ENCODE data around the gene CELF2. TPM values are rescaled to one million over a fixed set of nuclear protein-coding genes. Genes with fewer than 3 reads are reported as not detected.

CELF2 gene
- total RNA-seq, 1 donor from 2014 or later: 110 TPM

- no peak for DNase-seq (ENCODE audit: low spot score)
- H3K4me3 Mint-ChIP-seq: no peak overlapping the region
- H3K27ac Mint-ChIP-seq: peak overlapping the region; percentile 78
- no peaks in the 10 kb centered on the region for H3K9me3 Mint-ChIP-seq
- peaks cover 60% of the 10 kb centered on the region for H3K4me1 Mint-ChIP-seq (ENCODE audit: low read depth)
- no peaks in the 10 kb centered on the region for H3K27me3 Mint-ChIP-seq (ENCODE audit: insufficient read depth)
- intact Hi-C loops (cut with micrococcal nuclease): no loop called here
- peaks cover 80% of the 10 kb centered on the region for H3K36me3 Mint-ChIP-seq (ENCODE audit: low read depth)
These were observed 300.4 kb downstream of the CELF2 start for GRCh38 chr10:11317936-11318670.

GRCh38 chr10:11318826-11319598 is 301.3 kb downstream of the CELF2 start:
- Mint-ChIP-seq H3K9me3 (no peaks in the 10 kb centered on the region), H3K27ac (peak overlapping the region; percentile 91), H3K4me1 (ENCODE audit: low read depth) (peaks cover 60% of the 10 kb centered on the region), H3K4me3 (no peak overlapping the region), H3K36me3 (ENCODE audit: low read depth) (peaks cover 81% of the 10 kb centered on the region), H3K27me3 (ENCODE audit: insufficient read depth) (no peaks in the 10 kb centered on the region)
- intact Hi-C loops (cut with micrococcal nuclease): no loop called here
- DNase-seq (ENCODE audit: low spot score): no peak

GRCh38 chr10:11319990-11320602 is 302.4 kb downstream of the CELF2 start:
- intact Hi-C loops (cut with micrococcal nuclease): no loop called here
- H3K27ac Mint-ChIP-seq: peak overlapping the region; percentile 91
- peaks cover 83% of the 10 kb centered on the region for H3K36me3 Mint-ChIP-seq (ENCODE audit: low read depth)
- no peaks in the 10 kb centered on the region for H3K9me3 Mint-ChIP-seq
- H3K4me3 Mint-ChIP-seq: no peak overlapping the region
- no peaks in the 10 kb centered on the region for H3K27me3 Mint-ChIP-seq (ENCODE audit: insufficient read depth)
- DNase-seq (ENCODE audit: low spot score): no peak
- H3K4me1 Mint-ChIP-seq (ENCODE audit: low read depth): peaks cover 60% of the 10 kb centered on the region

- no peaks in the 10 kb centered on the region for H3K9me3 Mint-ChIP-seq
- no peak overlapping the region for H3K4me3 Mint-ChIP-seq
- DNase-seq (ENCODE audit: low spot score): no peak
- H3K4me1 Mint-ChIP-seq (ENCODE audit: low read depth): peaks cover 56% of the 10 kb centered on the region
- no peaks in the 10 kb centered on the region for H3K27me3 Mint-ChIP-seq (ENCODE audit: insufficient read depth)
- peaks cover 86% of the 10 kb centered on the region for H3K36me3 Mint-ChIP-seq (ENCODE audit: low read depth)
- H3K27ac Mint-ChIP-seq: peak overlapping the region; percentile 91
- intact Hi-C loops (cut with micrococcal nuclease): no loop called here
These were observed 303.3 kb downstream of the CELF2 start for GRCh38 chr10:11320809-11321520.

- Mint-ChIP-seq H3K36me3 (ENCODE audit: low read depth) (peaks cover 82% of the 10 kb centered on the region), H3K9me3 (no peaks in the 10 kb centered on the region), H3K27me3 (ENCODE audit: insufficient read depth) (no peaks in the 10 kb centered on the region), H3K4me1 (ENCODE audit: low read depth) (peaks cover 41% of the 10 kb centered on the region), H3K27ac (no peak overlapping the region), H3K4me3 (no peak overlapping the region)
- intact Hi-C loops (cut with micrococcal nuclease): no loop called here
- DNase-seq (ENCODE audit: low spot score): no peak
These were observed 305.0 kb downstream of the CELF2 start for GRCh38 chr10:11322698-11323097.

- no peak for DNase-seq (ENCODE audit: low spot score)
- Mint-ChIP-seq H3K27me3 (ENCODE audit: insufficient read depth) (no peaks in the 10 kb centered on the region), H3K27ac (no peak overlapping the region), H3K4me3 (no peak overlapping the region), H3K9me3 (no peaks in the 10 kb centered on the region), H3K4me1 (ENCODE audit: low read depth) (peaks cover 23% of the 10 kb centered on the region), H3K36me3 (ENCODE audit: low read depth) (peaks cover 74% of the 10 kb centered on the region)
- intact Hi-C loops (cut with micrococcal nuclease): loop anchor here (5.0 kb wide), 1 partner anchor 147 kb away; no protein-coding TSS in a partner anchor
These were observed 307.2 kb downstream of the CELF2 start for GRCh38 chr10:11324761-11325321.

GRCh38 chr10:11325817-11326216 is 308.1 kb downstream of the CELF2 start:
- no peaks in the 10 kb centered on the region for H3K9me3 Mint-ChIP-seq
- intact Hi-C loops (cut with micrococcal nuclease): loop anchor here (5.0 kb wide), 1 partner anchor 146 kb away; no protein-coding TSS in a partner anchor
- H3K4me3 Mint-ChIP-seq: no peak overlapping the region
- H3K27ac Mint-ChIP-seq: no peak overlapping the region
- H3K4me1 Mint-ChIP-seq (ENCODE audit: low read depth): peaks cover 19% of the 10 kb centered on the region
- no peaks in the 10 kb centered on the region for H3K27me3 Mint-ChIP-seq (ENCODE audit: insufficient read depth)
- H3K36me3 Mint-ChIP-seq (ENCODE audit: low read depth): peaks cover 76% of the 10 kb centered on the region
- no peak for DNase-seq (ENCODE audit: low spot score)

GRCh38 chr10:11326241-11326640 is 308.6 kb downstream of the CELF2 start:
- no peaks in the 10 kb centered on the region for H3K9me3 Mint-ChIP-seq
- H3K36me3 Mint-ChIP-seq (ENCODE audit: low read depth): peaks cover 72% of the 10 kb centered on the region
- no peaks in the 10 kb centered on the region for H3K27me3 Mint-ChIP-seq (ENCODE audit: insufficient read depth)
- no peak overlapping the region for H3K4me3 Mint-ChIP-seq
- no peak overlapping the region for H3K27ac Mint-ChIP-seq
- H3K4me1 Mint-ChIP-seq (ENCODE audit: low read depth): peaks cover 15% of the 10 kb centered on the region
- intact Hi-C loops (cut with micrococcal nuclease): loop anchor here (5.0 kb wide), 1 partner anchor 146 kb away; no protein-coding TSS in a partner anchor
- no peak for DNase-seq (ENCODE audit: low spot score)

GRCh38 chr10:11326913-11327616 is 309.4 kb downstream of the CELF2 start:
- no peaks in the 10 kb centered on the region for H3K27me3 Mint-ChIP-seq (ENCODE audit: insufficient read depth)
- H3K4me1 Mint-ChIP-seq (ENCODE audit: low read depth): peaks cover 9% of the 10 kb centered on the region
- H3K4me3 Mint-ChIP-seq: no peak overlapping the region
- peak overlapping the region; percentile 34 for H3K27ac Mint-ChIP-seq
- H3K36me3 Mint-ChIP-seq (ENCODE audit: low read depth): peaks cover 68% of the 10 kb centered on the region
- no peak for DNase-seq (ENCODE audit: low spot score)
- H3K9me3 Mint-ChIP-seq: no peaks in the 10 kb centered on the region
- intact Hi-C loops (cut with micrococcal nuclease): loop anchor here (5.0 kb wide), 1 partner anchor 145 kb away; no protein-coding TSS in a partner anchor

GRCh38 chr10:11328264-11329061 is 310.8 kb downstream of the CELF2 start:
- Mint-ChIP-seq H3K27ac (no peak overlapping the region), H3K27me3 (ENCODE audit: insufficient read depth) (no peaks in the 10 kb centered on the region), H3K36me3 (ENCODE audit: low read depth) (peaks cover 70% of the 10 kb centered on the region), H3K9me3 (no peaks in the 10 kb centered on the region), H3K4me3 (no peak overlapping the region), H3K4me1 (ENCODE audit: low read depth) (peaks cover 6% of the 10 kb centered on the region)
- intact Hi-C loops (cut with micrococcal nuclease): loop anchor here (5.0 kb wide), 1 partner anchor 144 kb away; no protein-coding TSS in a partner anchor
- DNase-seq (ENCODE audit: low spot score): no peak

GRCh38 chr10:11329062-11329673 is 311.5 kb downstream of the CELF2 start:
- Mint-ChIP-seq H3K36me3 (ENCODE audit: low read depth) (peaks cover 65% of the 10 kb centered on the region), H3K27ac (no peak overlapping the region), H3K9me3 (no peaks in the 10 kb centered on the region), H3K27me3 (ENCODE audit: insufficient read depth) (no peaks in the 10 kb centered on the region), H3K4me1 (ENCODE audit: low read depth) (peaks cover 6% of the 10 kb centered on the region), H3K4me3 (no peak overlapping the region)
- DNase-seq (ENCODE audit: low spot score): no peak
- intact Hi-C loops (cut with micrococcal nuclease): loop anchor here (5.0 kb wide), 1 partner anchor 143 kb away; no protein-coding TSS in a partner anchor

Data from activated T-helper 1 cell treated with anti-CD3 and anti-CD28 coated beads, Interleukin-12 subunit alpha, Interleukin-12 subunit beta, Interleukin-2, Interleukin-4 antibody, amounts not matched to agents 30 ng/mL and 10 ng/mL and 1 ng/mL, durations not matched to agents 14 hours and 24 hours and 36 hours (primary cell).